Tibial nerve (tissue), 3 donors: Measurements from ENCODE around the gene CFTR.

Experiments
- POLR2A ChIP-seq, 2 donors: fragments of 450-650 bp; IDR thresholded peaks; one replicate each; pipeline ENCODE4 v1.6.1; 2017; ENCODE audit warnings: antibody characterized with exemption in 2 of 2, mild to moderate bottlenecking in 2 of 2, moderate library complexity in 2 of 2
- TF ChIP-seq, protein P1 (sequence below), 5 experiments: fragments of 200-600 bp in 3 of 5; fragments of 450-650 bp in 2 of 5; sonication (generic) in 3 of 5; IDR thresholded peaks; one replicate each; pipeline ENCODE4 v1.5.1; 2016 to 2019; ENCODE audit warnings: antibody characterized with exemption in 5 of 5, mild to moderate bottlenecking in 3 of 5, moderate library complexity in 2 of 5

DNA sequence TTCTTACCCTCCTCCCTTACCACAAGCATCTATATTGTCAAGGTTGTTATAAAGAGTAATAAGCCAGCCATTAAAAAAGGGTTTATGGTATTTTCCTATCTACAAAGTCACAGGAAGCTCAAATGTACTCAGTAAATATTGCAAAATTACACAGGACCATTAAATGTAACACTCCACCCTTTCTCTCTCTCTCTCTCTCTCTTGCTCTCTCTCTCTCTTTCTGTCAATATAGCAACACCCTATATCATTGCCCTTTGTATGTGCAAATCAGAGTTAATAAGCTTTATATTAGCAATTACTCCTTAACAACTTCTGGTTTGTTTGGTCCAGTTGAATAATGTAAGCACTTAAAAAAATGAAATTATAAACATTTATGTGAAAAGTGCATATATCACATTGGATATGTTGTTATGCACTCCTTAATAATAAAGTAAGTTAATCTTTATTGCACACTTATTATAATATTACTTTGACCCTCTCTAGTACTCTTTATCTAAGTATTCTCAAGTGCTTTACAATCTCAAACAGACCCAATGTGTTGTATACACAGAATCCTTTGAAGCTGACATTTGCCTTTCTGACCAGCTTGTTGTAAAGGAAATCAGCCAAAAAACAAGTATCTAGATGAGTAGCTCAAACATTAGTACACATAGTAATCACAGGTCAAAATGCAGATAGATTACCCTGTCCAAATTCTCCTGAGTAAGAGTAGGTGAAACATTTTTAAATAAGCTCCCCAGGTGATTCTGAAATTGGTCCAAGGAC is 93.2 kb downstream of the CFTR start:
- TF ChIP-seq, protein P1, sequence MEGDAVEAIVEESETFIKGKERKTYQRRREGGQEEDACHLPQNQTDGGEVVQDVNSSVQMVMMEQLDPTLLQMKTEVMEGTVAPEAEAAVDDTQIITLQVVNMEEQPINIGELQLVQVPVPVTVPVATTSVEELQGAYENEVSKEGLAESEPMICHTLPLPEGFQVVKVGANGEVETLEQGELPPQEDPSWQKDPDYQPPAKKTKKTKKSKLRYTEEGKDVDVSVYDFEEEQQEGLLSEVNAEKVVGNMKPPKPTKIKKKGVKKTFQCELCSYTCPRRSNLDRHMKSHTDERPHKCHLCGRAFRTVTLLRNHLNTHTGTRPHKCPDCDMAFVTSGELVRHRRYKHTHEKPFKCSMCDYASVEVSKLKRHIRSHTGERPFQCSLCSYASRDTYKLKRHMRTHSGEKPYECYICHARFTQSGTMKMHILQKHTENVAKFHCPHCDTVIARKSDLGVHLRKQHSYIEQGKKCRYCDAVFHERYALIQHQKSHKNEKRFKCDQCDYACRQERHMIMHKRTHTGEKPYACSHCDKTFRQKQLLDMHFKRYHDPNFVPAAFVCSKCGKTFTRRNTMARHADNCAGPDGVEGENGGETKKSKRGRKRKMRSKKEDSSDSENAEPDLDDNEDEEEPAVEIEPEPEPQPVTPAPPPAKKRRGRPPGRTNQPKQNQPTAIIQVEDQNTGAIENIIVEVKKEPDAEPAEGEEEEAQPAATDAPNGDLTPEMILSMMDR (IDR thresholded peaks at IDR 0.05), result no peak
- TF ChIP-seq POLR2A (IDR thresholded peaks at IDR 0.05), result no peak
